Lower leg skin (tissue), 3 donors: ENCODE results near the gene RACGAP1.

Source experiments
- CTCF ChIP-seq, 3 donors: fragments of 450-650 bp; IDR thresholded peaks; one replicate each; pipeline ENCODE4 v1.5.1; 2016; ENCODE audit warnings: antibody characterized with exemption in 3 of 3, mild to moderate bottlenecking in 3 of 3, moderate library complexity in 2 of 3
- POLR2A ChIP-seq, 2 donors: fragments of 450-650 bp; IDR thresholded peaks; one replicate each; pipeline ENCODE4 v1.6.1; 2016 to 2017; ENCODE audit warnings: antibody characterized with exemption in 2 of 2, mild to moderate bottlenecking in 1 of 2, moderate library complexity in 1 of 2

DNA sequence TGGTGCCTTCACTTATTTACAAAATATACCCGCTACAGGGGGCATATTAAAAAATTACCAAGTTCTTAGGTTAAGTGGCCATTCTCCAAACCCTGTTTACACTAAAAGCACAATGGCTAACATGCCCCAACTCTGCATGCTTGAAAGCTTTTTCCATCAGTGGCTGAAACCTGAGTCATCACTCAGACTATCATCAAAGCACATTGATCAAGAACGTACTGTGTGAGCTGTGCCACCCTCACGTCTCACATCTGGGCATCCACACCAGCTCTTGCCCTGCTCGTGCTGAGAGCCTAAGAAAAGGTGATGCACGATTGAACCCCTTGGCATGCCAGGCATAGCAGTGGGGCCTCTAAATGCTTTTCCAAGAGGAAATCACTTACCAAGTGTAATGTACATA lies 39.3 kb downstream of the RACGAP1 start:
- no peak for TF ChIP-seq CTCF (IDR thresholded peaks at IDR 0.05)
- TF ChIP-seq POLR2A (IDR thresholded peaks at IDR 0.05), result no peak
